MM.1S (cell line): ENCODE results near the gene RAB11A.
"Not testable (repeated sequence)": the region's sequence is repeated elsewhere in the genome, so short reads cannot be mapped to it uniquely, and the experiment has no call there.

ENCODE experiments used
- DNase-seq: peaks from one replicate; pipeline ENCODE4 v3.0.0-alpha.2; 2015
- H2AFZ ChIP-seq: fragments of 300-600 bp; sonication (generic); 2 replicates; pipeline ENCODE4 v1.6.0; 2016; ENCODE audit warnings: antibody characterized with exemption, low read length
- H3F3A ChIP-seq: fragments of 300-600 bp; sonication (generic); 2 replicates; pipeline ENCODE4 v1.6.1; 2016; ENCODE audit warnings: mild to moderate bottlenecking, antibody characterized with exemption, low read length, moderate library complexity, mixed read lengths; ENCODE audit not compliant: insufficient read depth
- H3K27ac ChIP-seq: fragments of 300-600 bp; sonication (generic); 2 replicates; pipeline ENCODE4 v1.5.1; 2016; ENCODE audit warnings: mild to moderate bottlenecking, low read length
- H3K27me3 ChIP-seq: fragments of 300-600 bp; sonication (generic); replicated peaks from 2 replicates; pipeline ENCODE4 v1.6.0; 2016; ENCODE audit warnings: low read length; ENCODE audit not compliant: insufficient read depth
- H3K36me3 ChIP-seq: fragments of 300-600 bp; sonication (generic); replicated peaks from 2 replicates; pipeline ENCODE4 v1.6.1; 2016; ENCODE audit warnings: mild to moderate bottlenecking, low read length, mixed read lengths; ENCODE audit not compliant: insufficient read depth
- H3K4me1 ChIP-seq: fragments of 300-600 bp; sonication (generic); 2 replicates; pipeline ENCODE4 v1.6.1; 2016; ENCODE audit warnings: low read length, mixed read lengths
- H3K4me2 ChIP-seq: fragments of 300-600 bp; sonication (generic); 2 replicates; pipeline ENCODE4 v1.6.0; 2016; ENCODE audit warnings: low read depth, low read length
- H3K4me3 ChIP-seq: fragments of 300-600 bp; sonication (generic); 2 replicates; pipeline ENCODE4 v1.5.1; 2016; ENCODE audit warnings: low read length, mixed read lengths
- H3K79me2 ChIP-seq: fragments of 300-600 bp; sonication (generic); 2 replicates; pipeline ENCODE4 v1.6.1; 2016; ENCODE audit warnings: mixed run types, low read length, mixed read lengths
- H3K9ac ChIP-seq: fragments of 300-600 bp; sonication (generic); 2 replicates; pipeline ENCODE4 v1.6.1; 2016; ENCODE audit warnings: low read length, mixed read lengths
- H3K9me2 ChIP-seq: fragments of 300-600 bp; sonication (generic); replicated peaks from 2 replicates; pipeline ENCODE4 v1.6.1; 2016; ENCODE audit warnings: mild to moderate bottlenecking, low read length, mixed read lengths; ENCODE audit not compliant: insufficient read depth
- H3K9me3 ChIP-seq: fragments of 300-600 bp; sonication (generic); replicated peaks from 2 replicates; pipeline ENCODE4 v1.6.1; 2016; ENCODE audit warnings: mild to moderate bottlenecking, low read length, mixed read lengths; ENCODE audit not compliant: insufficient read depth
- H4K20me1 ChIP-seq: fragments of 300-600 bp; sonication (generic); 2 replicates; pipeline ENCODE4 v1.6.1; 2016; ENCODE audit warnings: mild to moderate bottlenecking, low read length, moderate library complexity, mixed read lengths; ENCODE audit not compliant: insufficient read depth
- CTCF ChIP-seq: fragments of 300-600 bp; sonication (generic); IDR thresholded peaks from 2 replicates; pipeline ENCODE4 v1.5.1; 2016; ENCODE audit warnings: antibody characterized with exemption, low read length, mixed read lengths
- EZH2 ChIP-seq: fragments of 300-600 bp; sonication (generic); optimal IDR thresholded peaks from 2 replicates; pipeline ENCODE3; 2017; ENCODE audit warnings: low read depth, mild to moderate bottlenecking, antibody characterized with exemption, low read length, mixed read lengths
- EZH2phosphoT487 ChIP-seq: fragments of 300-600 bp; sonication (generic); IDR thresholded peaks from 2 replicates; pipeline ENCODE4 v1.6.1; 2018; ENCODE audit warnings: antibody characterized with exemption, low read length

Gene RAB11A

DNA sequence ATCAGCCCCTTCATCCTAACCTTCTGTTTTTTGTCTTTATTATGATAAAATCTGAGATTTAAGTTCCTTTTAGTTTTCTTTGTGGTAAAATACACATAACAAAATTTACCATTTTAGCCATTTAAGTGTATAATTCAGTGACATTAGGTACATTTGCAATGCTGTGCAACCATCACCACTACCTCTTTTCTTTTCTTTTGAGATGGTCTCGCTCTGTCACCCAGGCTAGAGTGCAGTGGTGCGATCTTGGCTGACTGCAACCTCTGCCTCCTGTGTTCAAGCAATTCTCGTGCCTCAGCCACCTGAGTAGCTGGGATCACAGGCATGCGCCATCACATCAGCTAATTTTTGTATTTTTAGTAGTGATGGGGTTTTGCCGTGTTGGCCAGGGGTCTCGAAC is 6.2 kb upstream of the RAB11A start:
- no peaks in the 10 kb centered on the region for H3K9me3 ChIP-seq
- H4K20me1 ChIP-seq: no peaks in the 10 kb centered on the region
- TF ChIP-seq CTCF: no peak
- no peak for TF ChIP-seq EZH2
- no peak for TF ChIP-seq EZH2phosphoT487
- H3K36me3 ChIP-seq: no peaks in the 10 kb centered on the region
- H2AFZ ChIP-seq: no peak overlapping the region
- H3K9ac ChIP-seq: no peak overlapping the region
- H3F3A ChIP-seq: no peaks in the 10 kb centered on the region
- H3K27ac ChIP-seq: no peak overlapping the region
- H3K4me2 ChIP-seq: no peak overlapping the region
- H3K4me1 ChIP-seq: no peaks in the 10 kb centered on the region
- H3K4me3 ChIP-seq: no peak overlapping the region
- DNase-seq: no peak
- H3K9me2 ChIP-seq: no peaks in the 10 kb centered on the region
- H3K79me2 ChIP-seq: no peaks in the 10 kb centered on the region
- H3K27me3 ChIP-seq: no peaks in the 10 kb centered on the region

GRCh38 chr15:65867244-65867643 is 2.0 kb upstream of the RAB11A start:
- Histone ChIP-seq H3K36me3 (no peaks in the 10 kb centered on the region), H3K27me3 (no peaks in the 10 kb centered on the region), H3K4me1 (peaks cover 4% of the 10 kb centered on the region; the same call in 1 of the 2 replicates), H3K4me2 (no peak overlapping the region), H3K4me3 (no peak overlapping the region), H3K9me3 (no peaks in the 10 kb centered on the region), H2AFZ (no peak overlapping the region), H3K27ac (no peak overlapping the region), H3K79me2 (peaks cover 28% of the 10 kb centered on the region), H3K9me2 (no peaks in the 10 kb centered on the region), H3F3A (0 out of 2 replicates have a peak, but pooled peaks cover 4% of the 10 kb centered on the region), H4K20me1 (no peaks in the 10 kb centered on the region), H3K9ac (no peak overlapping the region)
- DNase-seq: no peak
- TF ChIP-seq EZH2phosphoT487: no peak

- not testable (repeated sequence) for H3K27ac ChIP-seq, H3K27me3 ChIP-seq, H3K4me3 ChIP-seq, H3K9ac ChIP-seq, DNase-seq, H3K9me3 ChIP-seq, H3K9me2 ChIP-seq, H3K36me3 ChIP-seq, H3K4me2 ChIP-seq, H3F3A ChIP-seq, H2AFZ ChIP-seq, H4K20me1 ChIP-seq, H3K4me1 ChIP-seq
- H3K79me2 ChIP-seq: peaks cover 35% of the 10 kb centered on the region
Measured at GRCh38 chr15:65867933-65868332, 1.4 kb upstream of the RAB11A start.

DNA sequence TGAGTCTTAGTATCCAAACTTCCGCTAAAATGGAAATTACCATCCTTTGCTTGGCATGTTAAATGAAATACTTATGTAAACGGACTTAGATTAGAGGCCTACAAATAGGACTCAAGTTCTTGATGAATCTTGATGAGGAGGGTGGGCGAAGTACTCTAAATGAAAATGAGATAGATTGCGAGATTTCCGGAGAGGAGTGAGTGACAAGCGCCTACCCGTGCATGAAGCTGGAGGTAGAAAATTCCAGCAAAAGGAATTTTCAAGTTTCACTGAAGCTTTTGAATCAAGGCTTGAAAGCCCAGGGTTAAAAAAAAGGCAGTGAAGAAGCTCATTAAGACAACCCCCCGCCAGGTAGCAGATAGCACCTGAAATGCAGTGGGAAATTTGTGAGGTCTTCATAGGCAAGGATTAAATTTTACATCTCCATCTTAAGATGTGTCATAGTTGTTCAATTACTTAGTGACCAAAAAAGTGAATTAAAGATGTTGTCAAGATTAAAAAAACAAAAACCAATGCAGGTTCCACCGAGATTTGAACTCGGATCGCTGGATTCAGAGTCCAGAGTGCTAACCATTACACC is 655 bp upstream of the RAB11A start:
- Histone ChIP-seq H3K4me1 (peaks cover 4% of the 10 kb centered on the region; the same call in 1 of the 2 replicates), H3F3A (0 out of 2 replicates have a peak, but pooled peaks cover 4% of the 10 kb centered on the region), H3K36me3 (no peaks in the 10 kb centered on the region), H3K9me2 (no peaks in the 10 kb centered on the region), H3K9ac (peak overlapping the region; percentile 85; the same call in 1 of the 2 replicates), H2AFZ (peak overlapping the region; percentile 90; the same call in 1 of the 2 replicates), H3K9me3 (no peaks in the 10 kb centered on the region), H4K20me1 (peaks cover 3% of the 10 kb centered on the region; the same call in 1 of the 2 replicates), H3K4me3 (peak overlapping the region; percentile 99), H3K4me2 (peak overlapping the region; percentile 57; the same call in 1 of the 2 replicates), H3K27ac (peak overlapping the region; percentile 68; the same call in 1 of the 2 replicates), H3K79me2 (peaks cover 41% of the 10 kb centered on the region), H3K27me3 (no peaks in the 10 kb centered on the region)
- no peak for DNase-seq
- TF ChIP-seq EZH2phosphoT487: no peak
- no peak for TF ChIP-seq EZH2
- no peak for TF ChIP-seq CTCF
